ENCODE measurements around the gene SH3BP5.

The SH3BP5 gene

GRCh38 chr3:15272426-15273196 lies 59.8 kb downstream of the SH3BP5 start:
- FAIRE-seq: no peak

- FAIRE-seq: no peak
Measured at GRCh38 chr3:15271785-15272381, 60.5 kb downstream of the SH3BP5 start.

GRCh38 chr3:15271030-15271429 lies 61.4 kb downstream of the SH3BP5 start:
- no peak for FAIRE-seq

- FAIRE-seq: no peak
Measured at GRCh38 chr3:15269091-15269989, 63.0 kb downstream of the SH3BP5 start.

- FAIRE-seq: no peak
Measured at GRCh38 chr3:15268033-15268631, 64.3 kb downstream of the SH3BP5 start.

GRCh38 chr3:15267502-15267901 lies 64.9 kb downstream of the SH3BP5 start:
- no peak for FAIRE-seq

GRCh38 chr3:15266510-15267376 lies 65.6 kb downstream of the SH3BP5 start:
- FAIRE-seq: no peak

- FAIRE-seq: no peak
Measured at GRCh38 chr3:15265655-15266509, 66.5 kb downstream of the SH3BP5 start.

GRCh38 chr3:15264486-15264885 lies 67.9 kb downstream of the SH3BP5 start:
- no peak for FAIRE-seq

- no peak for FAIRE-seq
Measured at GRCh38 chr3:15263926-15264325, 68.5 kb downstream of the SH3BP5 start.

GRCh38 chr3:15263120-15263519 lies 69.3 kb downstream of the SH3BP5 start:
- no peak for FAIRE-seq

GRCh38 chr3:15262021-15262420 lies 70.4 kb downstream of the SH3BP5 start:
- no peak for FAIRE-seq

- no peak for FAIRE-seq
Measured at GRCh38 chr3:15261274-15261673, 71.1 kb downstream of the SH3BP5 start.

- no peak for FAIRE-seq
Measured at GRCh38 chr3:15260531-15260930, 71.9 kb downstream of the SH3BP5 start.

GRCh38 chr3:15258720-15259119 lies 73.7 kb downstream of the SH3BP5 start:
- FAIRE-seq: no peak

- FAIRE-seq: no peak
Measured at GRCh38 chr3:15256861-15257341, 75.5 kb downstream of the SH3BP5 start.

GRCh38 chr3:15255215-15255614 lies 77.2 kb downstream of the SH3BP5 start:
- no peak for FAIRE-seq

- no peak for FAIRE-seq
Measured at GRCh38 chr3:15253023-15253697, 79.2 kb downstream of the SH3BP5 start.

GRCh38 chr3:15246186-15246585 lies 86.2 kb downstream of the SH3BP5 start:
- FAIRE-seq: no peak

GRCh38 chr3:15243822-15244482 lies 88.4 kb downstream of the SH3BP5 start:
- FAIRE-seq: no peak

All from endometrium (tissue), 2 donors.